H9 (cell line): ENCODE data around the gene SCN3A. TPM values are rescaled to one million over a fixed set of nuclear protein-coding genes. Genes with fewer than 3 reads are reported as not detected.

Experiments used
- DNase-seq: peaks from one replicate; pipeline ENCODE4 v3.0.0-alpha.2; 2017
- H2AFZ ChIP-seq: one replicate; pipeline ENCODE4 v1.6.1; 2013; ENCODE audit warnings: mild to moderate bottlenecking, low read length, control low read depth, moderate library complexity
- H2AK5ac ChIP-seq: 2 replicates; pipeline ENCODE4 v1.6.1; 2013; ENCODE audit warnings: low read length, control low read depth, mixed read lengths; ENCODE audit not compliant: insufficient read length
- H2BK120ac ChIP-seq: one replicate; pipeline ENCODE4 v1.6.1; 2013; ENCODE audit warnings: low read depth, mild to moderate bottlenecking, low read length, control low read depth, inconsistent platforms; ENCODE audit not compliant: poor library complexity, severe bottlenecking
- H2BK12ac ChIP-seq: 2 replicates; pipeline ENCODE4 v1.6.1; 2013; ENCODE audit warnings: low read length, control low read depth, mixed read lengths, low read depth; ENCODE audit not compliant: insufficient read length
- H2BK15ac ChIP-seq: 2 replicates; pipeline ENCODE4 v1.6.1; 2013; ENCODE audit warnings: low read depth, low read length, control low read depth
- H2BK20ac ChIP-seq: one replicate; pipeline ENCODE4 v1.6.1; 2013; ENCODE audit warnings: low read depth, mild to moderate bottlenecking, low read length, control low read depth, inconsistent platforms; ENCODE audit not compliant: poor library complexity, severe bottlenecking
- H2BK5ac ChIP-seq: 2 replicates; pipeline ENCODE4 v1.6.1; 2013; ENCODE audit warnings: low read length, control low read depth, mixed read lengths; ENCODE audit not compliant: insufficient read length
- H3K14ac ChIP-seq: 2 replicates; pipeline ENCODE4 v1.6.1; 2013; ENCODE audit warnings: low read length, control low read depth; ENCODE audit not compliant: insufficient read depth
- H3K18ac ChIP-seq: 2 replicates; pipeline ENCODE4 v1.6.1; 2013; ENCODE audit warnings: low read depth, mild to moderate bottlenecking, mixed read lengths, low read length, control low read depth; ENCODE audit not compliant: insufficient read length
- H3K23ac ChIP-seq: 2 replicates; pipeline ENCODE4 v1.6.1; 2013; ENCODE audit warnings: low read length, control low read depth, mixed read lengths, low read depth; ENCODE audit not compliant: insufficient read length
- H3K23me2 ChIP-seq: 2 replicates; pipeline ENCODE4 v1.6.1; 2013; ENCODE audit warnings: low read depth, mild to moderate bottlenecking, mixed read lengths, low read length, control low read depth; ENCODE audit not compliant: insufficient read length, poor library complexity, severe bottlenecking
- H3K27ac ChIP-seq: 2 replicates; pipeline ENCODE4 v1.5.1; 2013; ENCODE audit warnings: low read length, control low read depth, mixed read lengths, low read depth; ENCODE audit not compliant: insufficient read length
- H3K27me3 ChIP-seq: 2 replicates; pipeline ENCODE4 v1.6.1; 2013; ENCODE audit warnings: low read length, control low read depth, inconsistent platforms; ENCODE audit not compliant: insufficient read depth
- H3K4ac ChIP-seq: 2 replicates; pipeline ENCODE4 v1.6.1; 2013; ENCODE audit warnings: low read depth, mild to moderate bottlenecking, control low read depth, inconsistent platforms, low read length, moderate library complexity
- H3K4me1 ChIP-seq: 2 replicates; pipeline ENCODE4 v1.6.1; 2013; ENCODE audit warnings: low read length, control low read depth, inconsistent platforms; ENCODE audit not compliant: insufficient read depth
- H3K4me2 ChIP-seq: 2 replicates; pipeline ENCODE4 v1.6.1; 2013; ENCODE audit warnings: low read length, control low read depth, mixed read lengths; ENCODE audit not compliant: insufficient read length, insufficient read depth
- H3K56ac ChIP-seq: 2 replicates; pipeline ENCODE4 v1.6.1; 2013; ENCODE audit warnings: low read depth, mild to moderate bottlenecking, mixed read lengths, low read length, control low read depth; ENCODE audit not compliant: insufficient read length
- H3K79me1 ChIP-seq: 2 replicates; pipeline ENCODE4 v1.6.1; 2013; ENCODE audit warnings: low read depth, mild to moderate bottlenecking, moderate library complexity, low read length, control low read depth, inconsistent platforms; ENCODE audit not compliant: insufficient read depth, poor library complexity, severe bottlenecking
- H3K79me2 ChIP-seq: 2 replicates; pipeline ENCODE4 v1.6.1; 2013; ENCODE audit warnings: low read length, control low read depth, inconsistent platforms; ENCODE audit not compliant: insufficient read depth
- H3K9ac ChIP-seq: 2 replicates; pipeline ENCODE4 v1.6.1; 2013; ENCODE audit warnings: low read length, control low read depth, mixed read lengths; ENCODE audit not compliant: insufficient read length; ENCODE audit errors: extremely low read depth
- H3K9me3 ChIP-seq: one replicate; pipeline ENCODE4 v1.6.1; 2013; ENCODE audit warnings: low read depth, low read length, inconsistent platforms; ENCODE audit not compliant: control insufficient read depth
- H3T11ph ChIP-seq: one replicate; pipeline ENCODE4 v1.6.1; 2013; ENCODE audit warnings: mild to moderate bottlenecking, low read length, control low read depth, inconsistent platforms
- H4K20me1 ChIP-seq: one replicate; pipeline ENCODE4 v1.6.1; 2013; ENCODE audit not compliant: control insufficient read depth, insufficient read length, insufficient read depth
- H4K5ac ChIP-seq: 2 replicates; pipeline ENCODE4 v1.6.1; 2013; ENCODE audit warnings: low read depth, mild to moderate bottlenecking, mixed read lengths, low read length, control low read depth; ENCODE audit not compliant: insufficient read length
- H4K8ac ChIP-seq: replicated peaks from 2 replicates; pipeline ENCODE4 v1.6.1; 2013; ENCODE audit warnings: low read length, control low read depth, mixed read lengths, low read depth; ENCODE audit not compliant: insufficient read length
- H4K91ac ChIP-seq: 2 replicates; pipeline ENCODE4 v1.6.1; 2013; ENCODE audit warnings: low read depth, mild to moderate bottlenecking, moderate library complexity, mixed read lengths, low read length, control low read depth; ENCODE audit not compliant: insufficient read length
- H3K27ac Mint-ChIP-seq, 3 experiments: 2 replicates in 2 of 3; 3 replicates in 1 of 3; pipeline ENCODE4 v1.8.0; 2020 to 2021; ENCODE audit warnings: mixed read lengths in 3 of 3, mild to moderate bottlenecking in 1 of 3, moderate library complexity in 1 of 3
- H3K27me3 Mint-ChIP-seq: 2 replicates; pipeline ENCODE4 v1.8.0; 2021; ENCODE audit warnings: low read depth, mild to moderate bottlenecking, moderate library complexity, mixed read lengths
- H3K36me3 Mint-ChIP-seq, 3 experiments: 2 replicates in 2 of 3; 3 replicates in 1 of 3; pipeline ENCODE4 v1.8.0; 2020 to 2021; ENCODE audit warnings: low read depth in 3 of 3, mixed read lengths in 3 of 3; ENCODE audit not compliant: insufficient read depth in 1 of 3
- H3K4me1 Mint-ChIP-seq, 2 experiments: 2 replicates each; pipeline ENCODE4 v1.8.0; 2020; ENCODE audit warnings: mixed read lengths in 2 of 2
- H3K4me3 Mint-ChIP-seq, 2 experiments: 2 replicates in 1 of 2; 3 replicates in 1 of 2; pipeline ENCODE4 v1.8.0; 2020 to 2021; ENCODE audit warnings: mild to moderate bottlenecking in 2 of 2, mixed read lengths in 2 of 2, moderate library complexity in 1 of 2
- H3K9me3 Mint-ChIP-seq, 2 experiments: 2 replicates in 1 of 2; 3 replicates in 1 of 2; pipeline ENCODE4 v1.8.0; 2020; ENCODE audit warnings: mild to moderate bottlenecking in 2 of 2, mixed read lengths in 2 of 2, moderate library complexity in 1 of 2
- CTCF ChIP-seq: fragments of 200-600 bp; sonication (generic); conservative IDR thresholded peaks from 3 replicates; pipeline ENCODE4 v1.8.0; 2021; ENCODE audit warnings: antibody characterized with exemption, mild to moderate bottlenecking
- WGBS: extraction: QIAGEN DNeasy Blood & Tissue Kit; methylation state at CpG from one replicate; pipeline ENCODE4 v1.1.7; 2013; ENCODE audit warnings: missing lambda C conversion rate, low lambda C conversion rate, mixed read lengths; ENCODE audit not compliant: insufficient read length; ENCODE audit errors: extremely low coverage; 5-methylcytosine and 5-hydroxymethylcytosine counted together
- total RNA-seq: library from RNA; stranded (reverse); gene quantifications from 2 replicates; pipeline ENCODE4 v1.2.1, GENCODE V29; 2021

Gene SCN3A
- total RNA-seq, 1 experiment from 2014 or later = not detected

GRCh38 chr2:165238295-165238694, 34.4 kb upstream of the SCN3A start:
- no peak overlapping the region for H3K4me3 Mint-ChIP-seq
- Histone ChIP-seq H3K27me3 (no peaks in the 10 kb centered on the region), H3K4me1 (no peaks in the 10 kb centered on the region), H2BK20ac (no peak overlapping the region), H4K20me1 (no peaks in the 10 kb centered on the region), H3K4me2 (no peak overlapping the region), H3K27ac (no peak overlapping the region), H3K56ac (no peak overlapping the region), H4K5ac (no peak overlapping the region), H2BK5ac (no peak overlapping the region), H3K23me2 (no peaks in the 10 kb centered on the region), H3K18ac (no peak overlapping the region), H3K23ac (no peak overlapping the region), H3K4ac (no peak overlapping the region), H2BK12ac (no peak overlapping the region), H3K9ac (no peak overlapping the region), H2BK15ac (no peak overlapping the region), H3K79me2 (no peaks in the 10 kb centered on the region), H2AFZ (no peak overlapping the region), H2BK120ac (no peak overlapping the region), H3T11ph (no peak overlapping the region), H3K79me1 (no peaks in the 10 kb centered on the region), H4K91ac (no peak overlapping the region), H4K8ac (no peak overlapping the region), H3K9me3 (no peaks in the 10 kb centered on the region), H3K14ac (no peak overlapping the region), H2AK5ac (no peak overlapping the region)
- H3K27ac Mint-ChIP-seq = no peak overlapping the region
- H3K27me3 Mint-ChIP-seq = no peaks in the 10 kb centered on the region
- no peak for TF ChIP-seq CTCF
- no peak for DNase-seq
- H3K36me3 Mint-ChIP-seq = no peaks in the 10 kb centered on the region
- no peaks in the 10 kb centered on the region for H3K4me1 Mint-ChIP-seq
- H3K9me3 Mint-ChIP-seq = no peaks in the 10 kb centered on the region
- no CpG with 5 or more reads among the region's 3 CpGs for WGBS
